ENCODE data around the gene COX17. TPM values are rescaled to one million over a fixed set of nuclear protein-coding genes. Genes with fewer than 3 reads are reported as not detected.

Gene COX17
- total and polyA plus RNA-seq, 2 donors (not counting 3 experiments of a cell fraction or from before 2014, with no cell fraction given), result 19.8 to 37.6 TPM

DNA sequence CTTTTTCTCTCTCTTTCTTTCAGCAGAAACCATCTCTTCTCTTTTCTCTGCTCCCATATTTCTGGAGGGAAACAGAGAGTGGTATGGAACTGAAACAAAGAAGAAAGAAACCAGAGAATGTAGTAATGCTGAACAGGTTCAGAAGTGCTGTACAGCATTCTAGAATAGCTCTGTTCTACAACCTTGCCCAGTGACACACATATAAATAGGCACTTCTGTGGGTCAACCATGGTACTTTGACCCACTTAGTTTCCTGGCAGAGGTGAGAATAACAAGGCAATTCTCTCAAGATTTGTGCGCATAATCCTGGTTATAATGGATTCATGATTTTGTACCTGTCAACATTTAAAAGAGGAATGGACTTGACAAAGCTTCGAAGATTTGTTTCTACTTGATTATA is 37.9 kb upstream of the COX17 start:
- intact Hi-C loops (cut with micrococcal nuclease), result no loop called here
- no peak for FAIRE-seq

More for the DNA sequence above, 37.9 kb upstream of the COX17 start:
- CTCF ChIA-PET, result no interaction called here
- Histone ChIP-seq H3K4me3 (replicated peaks in 1 of 3; ENCODE audit: insufficient read depth in 1 of 3, low read depth in 1 of 3, low read length in 3 of 3) (no peak overlapping the region), H3K27me3 (ENCODE audit: control insufficient read depth in 2 of 2, insufficient read depth in 2 of 2, low read length in 2 of 2) (no peaks in the 10 kb centered on the region), H3K9ac (replicated peaks; ENCODE audit: extremely low read depth, insufficient read depth, low read length) (no peak overlapping the region), H4K20me1 (replicated peaks; ENCODE audit: control insufficient read depth, extremely low read depth, insufficient read depth, low read length) (no peaks in the 10 kb centered on the region), H3K4me2 (ENCODE audit: insufficient read depth, low read length) (no peak overlapping the region), H3K4me1 (ENCODE audit: control insufficient read depth, extremely low read depth, insufficient read depth, low read length) (no peaks in the 10 kb centered on the region), H3K9me1 (replicated peaks; ENCODE audit: control insufficient read depth, extremely low read depth, insufficient read depth, low read length) (no peaks in the 10 kb centered on the region), H3K9me3 (replicated peaks; ENCODE audit: control insufficient read depth, insufficient read depth, low read length) (no peaks in the 10 kb centered on the region), H2AFZ (ENCODE audit: low read depth, low read length) (no peak overlapping the region), H3K27ac (ENCODE audit: insufficient read depth, low read depth, low read length) (no peak overlapping the region), H3K36me3 (ENCODE audit: control insufficient read depth in 2 of 2, extremely low read depth in 1 of 2, insufficient read depth in 2 of 2, low read length in 2 of 2) (no peaks in the 10 kb centered on the region), H3K79me2 (ENCODE audit: control insufficient read depth, insufficient read depth, low read length) (no peaks in the 10 kb centered on the region)
- POLR2A ChIA-PET, result no interaction called here
- no peak for DNase-seq (ENCODE audit: low read depth, low spot score)
- TF ChIP-seq, protein P1, sequence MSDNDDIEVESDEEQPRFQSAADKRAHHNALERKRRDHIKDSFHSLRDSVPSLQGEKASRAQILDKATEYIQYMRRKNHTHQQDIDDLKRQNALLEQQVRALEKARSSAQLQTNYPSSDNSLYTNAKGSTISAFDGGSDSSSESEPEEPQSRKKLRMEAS (IDR thresholded peaks at IDR 0.05; ENCODE audit: insufficient read depth, insufficient read length), result no peak
- TF ChIP-seq MYC (IDR thresholded peaks at IDR 0.05; ENCODE audit: low read depth, low read length) (no peak), CTCF (IDR thresholded peaks at IDR 0.05; ENCODE audit: extremely low read depth in 1 of 2, insufficient read depth in 1 of 2, low read depth in 1 of 2, low read length in 2 of 2) (no peak), POLR2AphosphoS5 (IDR thresholded peaks at IDR 0.05; ENCODE audit: insufficient read depth, low read depth, low read length) (no peak), GATA2 (IDR thresholded peaks at IDR 0.05; ENCODE audit: insufficient read depth, insufficient read length, low read depth, low read length) (no peak), FOS (IDR thresholded peaks at IDR 0.05; ENCODE audit: borderline replicate concordance, insufficient read depth, low read length) (no peak), EZH2 (IDR thresholded peaks at IDR 0.05; ENCODE audit: borderline replicate concordance, low read depth, low read length, severe bottlenecking) (no peak)
- BruUV-seq (replicated peaks), result no TSS peak
- dilution Hi-C loops (cut with MboI; ENCODE audit: extremely low pct_ligation_motif_present, low sequenced_read_pairs), result no loop called here
